SKM-1 (cell line): ENCODE data around the gene COL18A1.
"Not testable (repeated sequence)": the region's sequence is repeated elsewhere in the genome, so short reads cannot be mapped to it uniquely, and the experiment has no call there.

Source experiments
- DNase-seq: peaks from one replicate; lab custom pipeline; 2025; ENCODE audit not compliant: unreplicated experiment; lab: John Stamatoyannopoulos, UW

The COL18A1 gene

GRCh38 chr21:45424854-45425795 is 20.2 kb downstream of the COL18A1 start:
- DNase-seq: no peak

DNA sequence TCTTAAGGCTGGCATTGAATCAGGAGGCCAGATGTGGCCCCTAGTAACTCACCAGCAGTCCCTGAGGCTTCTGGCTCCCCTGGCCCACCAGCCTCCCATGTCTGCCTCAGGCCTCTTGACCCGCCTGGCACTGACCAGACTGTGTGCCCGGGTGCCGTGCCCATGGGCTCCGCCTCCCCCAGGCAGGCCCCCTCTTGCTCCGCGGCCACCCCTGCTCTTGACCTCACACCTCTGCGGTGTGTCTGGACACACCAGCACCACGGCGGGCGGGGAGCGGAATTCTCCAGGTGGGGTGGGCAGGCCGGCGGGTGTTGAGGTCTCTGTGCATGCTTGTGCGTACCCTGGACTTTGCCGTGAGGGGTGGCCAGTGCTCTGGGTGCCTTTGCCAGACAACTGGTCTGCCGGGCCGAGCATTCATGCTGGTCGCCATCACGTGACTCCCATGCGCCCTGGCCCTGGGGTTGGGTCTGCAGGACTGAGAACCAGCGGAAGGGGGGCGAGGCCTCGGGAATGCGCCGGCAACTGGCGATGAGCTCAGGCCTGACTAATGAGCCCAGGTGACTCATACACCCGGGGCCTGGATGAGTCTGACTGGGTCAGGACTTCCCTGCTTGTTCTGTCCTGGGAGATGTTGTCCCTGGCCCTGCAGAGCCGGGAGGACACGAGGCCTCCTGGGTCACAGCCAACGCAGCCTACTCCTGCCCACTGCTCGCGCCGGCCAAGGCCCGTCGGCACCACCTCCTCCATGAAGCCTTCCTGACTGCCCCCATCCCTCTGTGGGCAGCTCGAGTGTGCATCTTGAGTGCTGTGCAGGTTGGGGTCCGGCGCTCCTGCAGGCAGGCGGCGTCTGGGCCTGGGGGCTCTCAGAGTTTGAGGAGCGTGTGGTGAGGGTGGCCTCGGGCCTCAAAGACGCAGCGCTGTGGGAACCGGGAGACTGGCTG is 22.6 kb downstream of the COL18A1 start:
- DNase-seq: no peak

DNA sequence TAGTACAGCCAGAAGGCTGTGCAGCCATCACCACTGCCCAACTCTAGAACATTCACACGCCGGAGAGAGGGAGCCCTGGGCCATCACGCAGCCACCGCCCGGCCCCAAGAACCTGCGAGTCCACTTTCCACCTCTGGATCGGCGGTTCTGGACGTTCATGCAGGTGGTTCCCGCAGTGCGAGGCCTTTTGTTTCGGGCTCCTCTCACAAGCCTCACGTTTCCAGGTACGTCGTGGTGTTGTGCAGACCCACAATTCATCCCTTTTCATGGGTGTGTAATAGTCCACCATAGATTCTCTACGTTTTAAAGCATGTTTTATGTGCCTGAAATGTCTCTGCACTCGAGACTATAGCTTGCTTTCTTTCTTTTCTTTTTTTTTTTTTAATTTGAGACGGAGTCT is 23.6 kb downstream of the COL18A1 start:
- no peak for DNase-seq

DNA sequence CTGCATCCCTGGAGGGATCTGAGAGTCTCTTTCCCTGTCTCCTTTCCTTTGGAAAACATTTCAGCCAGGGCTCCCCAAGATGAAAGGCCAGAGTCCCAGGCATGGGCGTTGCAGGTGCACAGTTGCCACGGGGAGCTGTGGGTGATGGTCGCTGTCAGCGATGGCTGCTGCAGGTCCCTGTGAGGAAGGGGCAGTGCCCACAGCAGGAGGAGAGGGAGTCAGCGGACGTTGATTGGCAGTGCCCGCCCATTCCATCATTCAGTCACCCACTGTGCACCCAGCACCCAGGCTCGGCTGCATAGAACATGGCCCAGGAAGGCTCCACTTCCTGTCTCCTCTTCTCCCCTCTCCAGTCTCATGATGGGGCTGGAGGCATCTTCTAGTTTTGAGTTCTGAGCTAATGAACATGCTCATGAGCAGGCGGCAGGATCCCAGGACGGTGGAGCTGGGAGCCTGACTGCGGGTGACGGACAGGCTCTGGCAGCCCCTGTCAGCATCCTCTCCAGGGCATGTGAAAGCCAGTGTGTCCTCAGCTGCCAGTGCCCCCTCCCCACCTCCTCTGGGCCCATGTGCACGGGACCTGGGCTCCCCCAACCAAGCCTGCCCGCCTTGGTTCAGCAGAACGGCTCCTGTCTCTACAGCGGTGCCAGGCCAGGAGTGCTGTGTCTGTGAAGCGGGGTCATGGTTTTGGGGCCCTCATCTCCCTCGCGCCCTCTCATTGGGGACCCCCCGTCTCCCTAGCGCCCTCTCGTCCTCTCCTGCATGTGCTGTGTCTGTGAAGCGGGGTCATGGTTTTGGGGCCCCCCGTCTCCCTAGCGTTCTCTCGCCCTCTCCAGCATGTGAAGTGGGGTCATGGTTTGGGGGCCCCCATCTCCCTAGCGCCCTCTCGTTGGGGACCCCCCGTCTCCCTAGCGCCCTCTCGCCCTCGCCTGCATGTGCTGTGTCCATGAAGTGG is 24.5 kb downstream of the COL18A1 start:
- DNase-seq: no peak

GRCh38 chr21:45430521-45431501 is 25.8 kb downstream of the COL18A1 start:
- no peak for DNase-seq

DNA sequence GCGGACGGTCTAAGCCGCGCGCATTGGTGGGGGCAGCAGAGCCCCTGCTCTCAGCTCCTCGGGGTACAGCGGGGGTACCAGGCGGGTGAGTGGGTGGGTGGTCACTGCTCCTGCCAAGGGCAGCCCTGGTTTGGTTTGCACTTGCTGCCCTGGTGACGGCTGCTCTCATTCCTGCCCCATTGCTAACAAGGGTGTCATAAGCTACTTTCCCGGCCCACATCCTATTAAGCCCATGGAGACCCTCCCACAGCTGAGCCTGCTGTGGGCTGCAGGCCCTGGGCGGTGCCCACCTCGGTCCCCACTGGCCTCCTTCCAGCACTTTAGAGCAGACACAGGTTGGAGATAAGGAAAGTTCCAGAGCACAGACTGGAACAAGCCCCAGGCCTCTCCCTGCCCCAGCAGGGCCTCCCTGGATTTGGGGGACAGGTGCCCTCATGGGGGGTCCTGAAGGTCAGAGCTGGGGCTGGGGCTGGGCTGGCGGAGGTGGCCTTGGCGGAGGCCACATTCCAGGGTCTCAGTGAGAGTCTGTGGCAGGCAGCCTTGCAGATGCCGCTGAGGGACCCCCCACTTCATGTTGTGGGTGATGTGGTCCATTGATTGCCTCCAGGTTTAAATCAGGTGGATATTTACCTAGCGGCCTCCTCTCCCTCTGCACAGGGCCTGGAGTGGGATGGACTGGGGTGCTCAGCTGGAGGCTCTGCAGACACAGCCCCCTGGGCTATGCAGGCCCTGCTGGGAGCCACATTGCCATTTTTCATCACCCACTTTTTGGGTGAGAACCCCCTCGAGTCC is 27.0 kb downstream of the COL18A1 start:
- no peak for DNase-seq

- no peak for DNase-seq
Observed at GRCh38 chr21:45432575-45433255, 27.8 kb downstream of the COL18A1 start.

DNA sequence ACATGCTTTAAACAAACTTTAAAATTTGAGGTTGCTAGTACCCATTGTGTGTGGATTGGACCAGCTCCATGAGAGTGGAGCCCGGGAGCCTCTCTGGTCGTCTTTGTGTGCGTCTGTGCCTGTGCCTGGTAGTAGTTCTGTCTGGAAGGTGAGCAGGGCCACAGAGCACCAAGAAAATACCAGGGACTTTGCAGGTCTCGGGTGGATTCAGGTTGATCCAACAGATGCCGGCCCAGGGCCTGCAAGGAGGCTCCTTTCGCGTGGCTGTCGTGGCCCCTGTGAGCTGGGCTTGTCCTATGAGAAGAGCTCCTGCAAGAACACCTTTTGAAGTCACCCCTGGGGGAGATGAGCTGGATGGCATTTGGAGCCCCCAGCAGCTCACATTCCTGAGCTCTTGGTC is 28.3 kb downstream of the COL18A1 start:
- DNase-seq: no peak

- DNase-seq: no peak
Observed at GRCh38 chr21:45433911-45434644, 29.1 kb downstream of the COL18A1 start.

DNA sequence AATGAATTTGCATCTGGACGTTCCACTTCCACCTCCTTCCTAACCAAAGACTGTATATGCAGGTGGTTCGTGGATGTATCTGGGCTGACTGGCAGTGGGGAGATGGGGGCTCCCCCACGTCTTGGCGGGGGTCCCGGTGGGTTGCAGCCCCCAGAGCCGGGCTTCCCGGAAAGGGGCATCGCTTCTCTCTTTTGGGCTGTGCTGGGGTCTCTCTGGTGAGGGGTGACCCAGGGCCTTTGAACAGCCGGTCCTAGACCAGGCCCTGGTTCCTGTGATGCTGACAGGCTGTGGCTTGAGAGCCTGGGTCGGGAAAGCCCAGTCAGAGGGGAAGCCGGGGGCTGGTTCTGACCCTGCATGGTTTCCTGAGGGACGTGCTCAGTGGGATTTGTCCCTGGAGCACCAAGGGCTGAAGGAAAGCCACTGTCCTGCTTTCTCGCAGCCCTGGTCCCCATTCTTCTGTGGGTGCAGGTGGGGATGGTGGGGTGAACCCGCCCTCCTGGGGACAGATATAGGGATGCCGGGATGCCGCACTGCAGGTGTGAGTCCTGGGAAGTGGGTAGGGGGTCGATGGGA is 29.8 kb downstream of the COL18A1 start:
- no peak for DNase-seq

- DNase-seq: no peak
Observed at GRCh38 chr21:45435405-45435981, 30.5 kb downstream of the COL18A1 start.

GRCh38 chr21:45436351-45437065 is 31.5 kb downstream of the COL18A1 start:
- no peak for DNase-seq

DNA sequence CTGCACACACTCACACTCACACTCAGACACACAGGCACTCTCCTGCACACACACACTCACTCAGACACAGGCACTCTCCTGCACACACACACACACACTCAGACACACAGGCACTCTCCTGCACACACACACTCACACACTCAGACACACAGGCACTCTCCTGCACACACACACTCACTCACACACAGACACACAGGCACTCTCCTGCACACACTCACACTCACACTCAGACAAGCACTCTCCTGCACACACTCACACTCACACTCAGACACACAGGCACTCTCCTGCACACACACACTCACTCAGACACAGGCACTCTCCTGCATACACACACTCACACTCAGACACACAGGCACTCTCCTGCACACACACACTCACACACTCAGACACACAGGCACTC is 32.9 kb downstream of the COL18A1 start:
- not testable (repeated sequence) for DNase-seq

DNA sequence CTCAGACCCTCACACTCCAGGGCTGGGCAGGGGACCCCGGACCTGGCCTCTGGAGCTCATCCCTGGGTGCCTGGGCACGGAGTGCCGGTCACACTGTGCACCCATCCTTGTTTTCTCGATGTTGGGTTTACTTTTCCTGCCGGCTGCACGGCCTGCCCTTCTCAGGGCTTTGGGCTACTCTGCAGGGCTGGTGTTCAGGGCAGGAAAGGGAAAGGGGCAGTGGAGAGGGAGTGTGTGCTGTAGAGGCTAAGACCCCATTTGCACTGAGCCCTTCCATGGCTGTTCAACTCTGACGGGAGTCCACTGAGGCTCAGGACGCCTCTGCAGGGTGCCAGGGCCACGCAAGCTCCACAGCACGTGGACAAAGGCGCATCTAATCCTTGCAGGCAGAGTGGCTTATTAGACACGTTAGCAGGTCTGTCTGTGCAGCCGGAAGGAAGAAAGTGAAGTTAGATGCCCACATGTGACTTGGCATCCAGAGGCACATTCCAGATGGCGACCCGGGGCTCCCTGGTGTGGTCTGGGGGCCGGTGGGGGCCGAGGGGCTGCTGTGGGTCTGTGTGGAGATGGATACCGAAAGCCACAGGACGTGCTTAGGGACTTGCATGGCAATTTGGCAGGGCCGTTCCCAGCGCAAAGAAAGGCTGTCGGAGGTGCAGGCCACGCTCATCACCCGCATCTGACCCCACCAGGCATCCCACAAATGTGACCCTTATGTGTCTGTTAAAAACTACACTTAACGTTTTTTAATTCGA is 33.6 kb downstream of the COL18A1 start:
- DNase-seq: no peak

GRCh38 chr21:45439161-45439872 is 34.4 kb downstream of the COL18A1 start:
- DNase-seq: peak; percentile 15
